Ishikawa (cell line): ENCODE results near the gene PRPF40B.

ENCODE experiments used
- CEBPB ChIP-seq: IDR thresholded peaks from 2 replicates; pipeline ENCODE4 v1.6.1; 2012
- CREB1 ChIP-seq: IDR thresholded peaks from 2 replicates; pipeline ENCODE4 v1.6.1; 2012; ENCODE audit warnings: low read depth
- EGR1 ChIP-seq: IDR thresholded peaks from 2 replicates; pipeline ENCODE4 v1.6.1; 2012
- EP300 ChIP-seq: IDR thresholded peaks from 2 replicates; pipeline ENCODE4 v1.6.1; 2012; ENCODE audit warnings: borderline replicate concordance
- MAX ChIP-seq: IDR thresholded peaks from 2 replicates; pipeline ENCODE4 v1.6.1; 2012
- NFIC ChIP-seq: IDR thresholded peaks from 2 replicates; pipeline ENCODE4 v1.6.1; 2012
- RAD21 ChIP-seq: IDR thresholded peaks from 2 replicates; pipeline ENCODE4 v1.6.1; 2012; ENCODE audit warnings: low read depth
- TAF1 ChIP-seq: IDR thresholded peaks from 2 replicates; pipeline ENCODE4 v1.6.1; 2012; ENCODE audit warnings: low read depth, mild to moderate bottlenecking
- TEAD4 ChIP-seq: IDR thresholded peaks from 2 replicates; pipeline ENCODE4 v1.6.1; 2012
- YY1 ChIP-seq: IDR thresholded peaks from 2 replicates; pipeline ENCODE4 v1.6.1; 2012; ENCODE audit warnings: low read depth
- ZBTB7A ChIP-seq: IDR thresholded peaks from 2 replicates; pipeline ENCODE4 v1.6.1; 2012; ENCODE audit warnings: low read depth
- TF ChIP-seq, protein P1 (sequence below): IDR thresholded peaks from 2 replicates; pipeline ENCODE4 v1.6.1; 2012
- TF ChIP-seq, protein P2 (sequence below): IDR thresholded peaks from 2 replicates; pipeline ENCODE4 v1.6.1; 2012; ENCODE audit warnings: low read depth, mild to moderate bottlenecking

GRCh38 chr12:49674318-49674981 is 51.1 kb downstream of the PRPF40B start:
- no peak for TF ChIP-seq RAD21
- TF ChIP-seq ZBTB7A = no peak
- TF ChIP-seq, protein P1, sequence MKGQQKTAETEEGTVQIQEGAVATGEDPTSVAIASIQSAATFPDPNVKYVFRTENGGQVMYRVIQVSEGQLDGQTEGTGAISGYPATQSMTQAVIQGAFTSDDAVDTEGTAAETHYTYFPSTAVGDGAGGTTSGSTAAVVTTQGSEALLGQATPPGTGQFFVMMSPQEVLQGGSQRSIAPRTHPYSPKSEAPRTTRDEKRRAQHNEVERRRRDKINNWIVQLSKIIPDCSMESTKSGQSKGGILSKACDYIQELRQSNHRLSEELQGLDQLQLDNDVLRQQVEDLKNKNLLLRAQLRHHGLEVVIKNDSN = no peak
- no peak for TF ChIP-seq TAF1
- no peak for TF ChIP-seq EP300
- TF ChIP-seq YY1 = no peak
- TF ChIP-seq EGR1 = no peak
- TF ChIP-seq, protein P2, sequence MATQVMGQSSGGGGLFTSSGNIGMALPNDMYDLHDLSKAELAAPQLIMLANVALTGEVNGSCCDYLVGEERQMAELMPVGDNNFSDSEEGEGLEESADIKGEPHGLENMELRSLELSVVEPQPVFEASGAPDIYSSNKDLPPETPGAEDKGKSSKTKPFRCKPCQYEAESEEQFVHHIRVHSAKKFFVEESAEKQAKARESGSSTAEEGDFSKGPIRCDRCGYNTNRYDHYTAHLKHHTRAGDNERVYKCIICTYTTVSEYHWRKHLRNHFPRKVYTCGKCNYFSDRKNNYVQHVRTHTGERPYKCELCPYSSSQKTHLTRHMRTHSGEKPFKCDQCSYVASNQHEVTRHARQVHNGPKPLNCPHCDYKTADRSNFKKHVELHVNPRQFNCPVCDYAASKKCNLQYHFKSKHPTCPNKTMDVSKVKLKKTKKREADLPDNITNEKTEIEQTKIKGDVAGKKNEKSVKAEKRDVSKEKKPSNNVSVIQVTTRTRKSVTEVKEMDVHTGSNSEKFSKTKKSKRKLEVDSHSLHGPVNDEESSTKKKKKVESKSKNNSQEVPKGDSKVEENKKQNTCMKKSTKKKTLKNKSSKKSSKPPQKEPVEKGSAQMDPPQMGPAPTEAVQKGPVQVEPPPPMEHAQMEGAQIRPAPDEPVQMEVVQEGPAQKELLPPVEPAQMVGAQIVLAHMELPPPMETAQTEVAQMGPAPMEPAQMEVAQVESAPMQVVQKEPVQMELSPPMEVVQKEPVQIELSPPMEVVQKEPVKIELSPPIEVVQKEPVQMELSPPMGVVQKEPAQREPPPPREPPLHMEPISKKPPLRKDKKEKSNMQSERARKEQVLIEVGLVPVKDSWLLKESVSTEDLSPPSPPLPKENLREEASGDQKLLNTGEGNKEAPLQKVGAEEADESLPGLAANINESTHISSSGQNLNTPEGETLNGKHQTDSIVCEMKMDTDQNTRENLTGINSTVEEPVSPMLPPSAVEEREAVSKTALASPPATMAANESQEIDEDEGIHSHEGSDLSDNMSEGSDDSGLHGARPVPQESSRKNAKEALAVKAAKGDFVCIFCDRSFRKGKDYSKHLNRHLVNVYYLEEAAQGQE = no peak
- TF ChIP-seq CREB1 = no peak
- TF ChIP-seq MAX = no peak
- TF ChIP-seq TEAD4 = no peak
- TF ChIP-seq NFIC = no peak
- TF ChIP-seq CEBPB = no peak
